Measurements from ENCODE around the gene MBTD1.
"Not testable (repeated sequence)": the region's sequence is repeated elsewhere in the genome, so short reads cannot be mapped to it uniquely, and the experiment has no call there.

MBTD1 gene

DNA sequence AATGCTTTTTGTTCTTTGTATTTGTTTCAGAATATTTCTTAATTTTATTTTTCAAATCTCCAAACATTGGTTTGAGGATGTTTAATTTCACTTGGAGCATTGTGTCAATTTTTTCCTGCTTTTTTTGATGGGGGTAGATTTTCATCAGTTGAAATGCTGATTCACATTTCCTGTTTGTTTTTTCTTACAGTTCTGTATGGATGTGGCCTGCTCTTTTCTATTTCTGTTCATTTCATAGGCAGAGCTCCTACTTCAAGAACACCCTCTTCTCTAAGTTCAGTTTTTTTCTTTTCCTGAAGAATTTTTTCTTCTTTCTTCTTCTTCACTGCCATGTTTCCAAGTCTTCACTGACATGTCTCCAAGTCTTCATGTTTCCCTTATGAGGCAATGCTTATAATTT lies 8.8 kb downstream of the MBTD1 start:
- DNase-seq: no peak

DNA sequence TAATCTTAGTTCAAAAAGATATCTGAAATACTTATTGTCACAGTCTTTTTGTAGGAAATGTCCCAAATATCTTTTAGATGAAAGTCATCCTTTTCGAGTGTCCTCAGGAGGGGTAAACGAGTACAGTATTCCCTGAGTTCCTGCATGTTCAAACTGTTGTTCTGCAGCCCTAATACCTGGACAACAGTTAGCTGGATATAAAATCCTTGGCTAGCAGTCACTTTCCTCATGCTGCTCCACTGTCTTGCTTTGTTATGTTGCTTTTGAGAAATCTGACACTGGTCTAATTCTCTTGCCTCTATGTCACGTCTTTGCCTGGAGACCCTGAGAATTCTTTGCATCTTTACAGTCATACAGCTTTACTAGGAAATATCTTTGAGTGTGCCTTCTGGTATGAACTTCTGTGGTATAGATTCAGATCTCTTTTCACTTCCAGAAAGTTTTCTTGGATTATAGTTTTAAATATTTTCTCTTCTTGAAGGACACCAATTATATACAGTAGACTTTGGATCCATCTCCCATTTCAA lies 9.5 kb downstream of the MBTD1 start:
- no peak for DNase-seq

DNA sequence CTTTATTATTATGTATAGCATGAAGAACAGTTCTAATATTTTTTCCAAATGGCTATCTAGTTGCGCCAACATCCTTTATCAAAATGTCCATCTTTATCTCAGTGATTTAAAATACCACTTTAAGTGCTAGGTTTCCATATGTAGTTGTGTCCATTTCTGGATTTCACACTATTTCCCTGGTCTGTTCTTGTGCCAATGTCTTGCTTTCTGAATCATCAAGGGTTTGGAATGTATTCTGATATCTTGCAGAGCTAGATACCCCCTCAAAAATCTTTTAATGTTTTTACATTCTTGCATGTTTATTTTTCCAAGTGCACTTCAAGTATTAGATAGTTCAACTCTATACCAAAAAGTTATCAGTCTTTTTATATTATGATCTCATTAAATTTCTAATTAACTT lies 14.3 kb downstream of the MBTD1 start:
- no peak for DNase-seq

DNA sequence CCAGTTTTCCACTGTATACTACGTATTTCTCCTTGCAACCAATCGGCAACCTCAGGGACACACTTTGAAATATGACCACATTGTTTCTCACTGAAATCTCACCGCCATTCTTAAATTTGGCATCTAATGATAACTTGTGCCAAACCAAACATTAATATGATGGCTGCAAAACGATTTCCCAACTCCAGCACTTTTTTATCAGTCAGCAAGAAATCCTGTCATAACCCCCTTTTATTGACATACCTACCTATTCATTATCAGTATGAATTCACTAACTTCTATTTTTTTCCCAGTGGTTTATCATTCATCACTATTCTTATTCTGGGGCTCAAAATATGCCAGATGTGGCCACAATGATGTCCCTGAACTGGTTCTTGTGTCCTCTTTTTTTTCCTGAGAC lies 15.8 kb downstream of the MBTD1 start:
- DNase-seq: no peak

DNA sequence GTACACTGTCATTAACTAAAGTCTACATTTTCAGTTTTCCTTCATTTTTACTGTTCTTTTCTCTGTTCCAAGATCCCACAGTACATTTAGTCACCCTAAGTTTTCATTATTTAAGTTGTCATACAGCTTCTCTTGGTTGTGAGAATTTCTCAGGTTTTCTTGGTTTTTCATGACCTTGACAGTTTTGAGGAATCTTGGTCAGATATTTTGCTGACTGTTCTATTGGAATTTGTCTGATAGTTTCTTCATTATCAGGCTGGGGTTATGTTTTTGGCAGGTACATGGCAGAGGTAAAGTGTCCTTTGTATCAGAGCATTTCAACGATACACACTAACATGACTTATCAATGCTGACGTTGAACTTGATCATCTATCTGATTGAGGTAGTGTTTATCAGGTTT lies 19.6 kb downstream of the MBTD1 start:
- DNase-seq: no peak

DNA sequence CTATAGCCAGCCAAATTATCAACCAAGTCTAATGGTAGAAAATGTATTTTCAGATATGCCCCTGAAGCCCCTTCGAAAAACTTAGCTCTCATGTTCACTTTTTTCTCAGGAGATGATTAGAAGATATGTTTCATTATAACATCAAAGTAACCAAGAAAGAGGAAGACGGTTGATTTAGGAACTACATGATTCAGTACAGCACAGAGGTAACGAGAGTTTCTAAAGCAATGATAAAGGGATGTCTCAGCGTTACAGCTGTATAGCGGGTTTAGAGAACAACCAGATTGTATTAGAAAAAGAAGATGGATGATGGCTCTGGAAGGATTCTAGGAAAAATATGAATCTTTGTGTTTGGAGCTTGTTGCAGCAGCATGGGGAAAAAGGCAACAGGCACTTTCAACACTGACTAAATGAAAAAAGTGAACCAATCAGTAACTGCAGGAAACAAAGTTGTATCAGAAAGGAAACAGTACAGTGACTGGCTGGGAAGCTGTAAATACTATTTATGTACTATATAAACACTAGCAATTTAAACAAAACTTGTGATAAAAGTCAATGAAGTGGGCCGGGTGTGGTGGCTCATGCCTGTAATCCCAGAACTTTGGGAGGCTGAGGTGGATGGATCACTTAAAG lies 21.5 kb downstream of the MBTD1 start:
- no peak for DNase-seq

DNA sequence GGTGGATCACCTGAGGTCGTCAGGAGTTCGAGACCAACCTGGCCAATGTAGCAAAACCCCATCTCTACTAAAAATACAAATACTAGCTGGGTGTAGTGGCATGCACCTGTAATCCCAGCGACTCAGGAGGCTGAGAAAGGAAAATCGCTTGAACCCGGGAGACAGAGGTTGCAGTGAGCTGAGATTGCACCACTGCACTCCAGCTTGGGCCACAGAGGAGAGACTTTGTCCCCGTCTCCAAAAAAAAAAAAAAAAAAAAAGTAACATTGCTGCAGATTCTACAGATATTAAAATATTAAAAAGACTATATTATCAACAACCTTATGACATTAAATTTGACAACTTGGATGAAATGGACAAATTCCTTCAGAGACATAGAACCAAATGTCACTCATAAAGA lies 25.7 kb downstream of the MBTD1 start:
- no peak for DNase-seq

DNA sequence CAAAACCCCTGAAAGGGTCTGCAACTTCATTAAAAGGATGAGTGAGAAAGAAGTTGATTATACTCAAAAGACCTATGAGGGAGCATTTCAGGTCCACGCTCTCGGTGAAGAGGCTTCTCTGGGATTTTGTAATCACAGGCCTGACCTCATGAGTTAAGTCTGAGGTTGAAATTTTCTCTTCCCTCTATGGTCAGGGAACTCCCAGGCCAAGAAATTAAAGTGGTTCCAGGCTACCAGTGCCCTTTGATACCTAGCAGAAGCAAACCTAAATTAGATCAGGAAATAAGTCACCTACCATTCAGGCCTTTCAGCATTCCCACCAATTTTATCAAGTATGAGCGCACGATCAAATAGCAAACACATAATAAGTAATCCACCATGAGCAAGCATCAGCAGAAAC lies 27.9 kb downstream of the MBTD1 start:
- no peak for DNase-seq

DNA sequence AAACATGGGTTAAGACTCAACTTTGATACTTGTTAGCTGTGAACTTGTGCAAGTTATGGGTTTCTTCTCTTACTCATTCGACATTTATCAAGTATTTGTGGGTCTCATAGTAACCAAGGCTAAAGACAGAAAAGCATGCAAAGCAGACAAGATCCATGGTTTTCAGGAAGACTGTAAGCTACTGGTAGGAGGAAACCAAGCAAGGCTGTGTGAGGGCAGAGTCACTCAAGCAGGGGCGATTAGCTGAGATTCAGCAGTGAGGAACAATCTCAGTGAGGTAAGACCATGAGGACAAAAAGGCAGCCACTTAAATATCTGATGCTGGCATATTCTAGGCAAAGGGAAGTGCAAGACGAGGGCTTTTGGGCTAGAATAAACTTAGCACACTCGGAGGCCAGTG lies 29.5 kb downstream of the MBTD1 start:
- DNase-seq: no peak

DNA sequence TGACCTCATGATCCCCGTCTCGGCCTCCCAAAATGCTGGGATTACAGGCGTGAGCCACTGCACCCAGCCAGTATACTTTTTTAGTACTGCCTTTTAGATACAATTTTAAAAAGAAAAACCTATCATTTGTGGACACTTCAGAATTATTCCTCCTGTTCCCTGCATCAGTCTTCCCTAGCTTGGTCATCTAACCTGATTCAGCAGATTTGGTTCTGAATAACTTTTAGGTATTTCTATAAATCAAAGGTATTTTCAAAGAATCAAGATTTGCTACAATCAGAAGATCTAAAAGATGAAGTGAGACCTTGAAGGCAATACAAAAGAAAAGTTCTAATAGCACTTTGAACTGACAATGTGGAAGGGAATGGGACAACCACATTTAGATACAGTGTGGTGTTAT lies 30.0 kb downstream of the MBTD1 start:
- DNase-seq: no peak

DNA sequence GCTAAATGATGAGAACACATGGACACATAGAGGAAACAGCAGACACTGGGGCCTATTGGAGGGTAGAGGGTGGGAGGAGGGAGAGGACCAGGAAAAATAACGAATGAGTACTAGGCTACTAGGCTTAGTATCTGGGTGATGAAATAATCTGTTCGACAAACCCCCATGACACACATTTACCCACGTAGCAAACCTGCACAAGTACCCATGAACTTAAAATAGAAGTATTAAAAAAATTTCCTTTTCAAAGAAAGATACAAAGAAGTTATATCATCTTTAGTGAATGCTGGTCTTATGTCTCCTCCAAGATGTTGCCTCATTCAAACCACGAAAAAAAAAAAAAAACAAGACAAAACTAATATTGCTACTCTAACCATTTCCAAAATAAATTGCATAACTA lies 31.7 kb downstream of the MBTD1 start:
- DNase-seq: no peak

DNA sequence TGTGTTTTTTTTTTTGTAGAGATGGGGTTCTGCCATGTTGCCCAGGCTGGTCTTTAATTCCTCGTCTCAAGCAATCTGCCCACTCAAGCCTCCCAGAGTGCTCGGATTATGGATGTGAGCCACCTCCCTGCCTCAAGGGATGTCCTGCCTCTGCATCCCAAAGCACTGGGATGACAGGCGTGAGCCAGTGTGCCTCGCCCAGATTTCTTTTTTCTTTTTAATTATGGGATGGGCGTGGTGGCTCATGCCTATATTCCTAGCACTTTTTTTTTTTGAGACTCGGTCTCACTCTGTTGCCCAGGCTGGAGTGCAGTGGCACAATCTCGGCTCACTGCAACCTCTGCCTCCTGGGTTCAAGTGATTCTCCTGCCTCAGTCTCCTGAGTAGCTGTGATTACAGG lies 34.3 kb downstream of the MBTD1 start:
- not testable (repeated sequence) for DNase-seq

DNA sequence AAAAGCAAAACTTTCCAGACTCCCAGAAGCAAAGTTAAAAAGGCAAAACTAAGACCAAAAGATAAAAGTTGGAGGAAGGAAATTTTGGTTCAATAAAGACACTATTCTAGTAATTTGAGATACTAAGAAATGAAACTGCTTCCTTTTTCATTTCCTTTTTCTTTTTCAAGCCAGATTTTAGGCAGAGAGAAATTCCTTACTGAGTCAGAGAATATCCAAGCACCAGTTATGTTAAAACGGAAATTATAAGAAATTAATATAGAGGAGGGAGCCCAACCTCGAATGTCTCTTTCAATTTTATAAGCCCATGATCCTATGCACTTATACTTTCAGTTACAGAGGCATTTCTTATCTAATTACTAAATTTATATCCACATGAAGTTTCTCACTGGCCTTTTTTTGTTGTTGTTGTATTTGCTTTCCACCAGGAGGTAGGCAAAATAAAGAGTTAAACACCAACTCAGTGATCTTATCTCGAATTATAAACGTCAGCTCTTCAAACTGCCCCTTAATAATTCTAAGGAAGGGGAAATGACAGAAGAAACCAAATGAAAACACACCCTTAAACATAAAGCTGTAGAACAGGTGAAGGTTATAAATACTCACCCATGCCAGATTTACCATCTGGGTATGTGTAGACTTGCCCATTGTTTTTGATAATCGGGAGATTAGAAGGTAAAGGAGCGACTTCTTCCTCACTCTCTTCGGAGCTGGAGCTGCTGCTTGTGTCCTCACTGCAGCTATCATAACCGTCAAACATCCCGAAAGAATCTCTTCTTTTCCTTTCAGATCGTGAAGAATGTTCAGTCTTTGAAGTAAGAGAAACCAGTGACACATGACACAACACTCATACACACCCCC lies 35.2 kb downstream of the MBTD1 start:
- no peak for DNase-seq

DNA sequence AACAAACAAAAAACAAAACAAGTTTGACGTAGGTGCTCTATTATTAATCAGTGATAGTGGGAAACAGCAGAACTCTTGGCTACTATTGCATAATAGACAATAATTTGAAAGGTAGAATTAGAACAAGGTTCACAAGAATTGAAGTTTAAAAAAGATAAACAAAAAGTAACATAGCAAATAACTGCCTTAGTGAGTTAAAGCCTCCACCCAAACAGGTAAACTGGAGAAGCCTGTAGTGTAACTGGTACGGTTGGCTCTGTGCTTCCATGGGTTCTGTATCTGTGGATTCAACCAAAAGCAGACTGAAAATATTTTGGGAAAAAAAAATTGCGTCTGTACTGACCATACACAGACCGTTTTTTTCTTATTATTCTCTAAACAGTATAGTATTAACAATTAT lies 38.5 kb downstream of the MBTD1 start:
- DNase-seq: no peak

DNA sequence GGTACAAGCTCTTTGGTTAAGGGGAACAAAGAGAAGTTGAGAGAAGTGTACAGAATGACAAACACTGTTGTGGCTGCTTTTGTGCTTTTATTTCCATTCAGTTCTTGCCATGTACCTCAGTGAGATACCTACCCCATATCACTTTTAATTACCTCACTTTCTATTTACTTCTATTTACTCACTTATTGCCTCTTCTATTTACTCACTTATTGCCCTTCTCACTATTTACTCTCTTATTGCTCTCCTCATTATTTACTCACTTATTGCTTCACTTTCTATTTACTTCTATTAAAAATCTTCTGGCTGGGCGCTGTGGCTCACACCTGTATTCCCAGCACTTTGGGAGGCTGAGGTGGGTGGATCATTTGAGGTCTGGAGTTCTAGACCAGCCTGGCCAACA lies 41.9 kb downstream of the MBTD1 start:
- no peak for DNase-seq

DNA sequence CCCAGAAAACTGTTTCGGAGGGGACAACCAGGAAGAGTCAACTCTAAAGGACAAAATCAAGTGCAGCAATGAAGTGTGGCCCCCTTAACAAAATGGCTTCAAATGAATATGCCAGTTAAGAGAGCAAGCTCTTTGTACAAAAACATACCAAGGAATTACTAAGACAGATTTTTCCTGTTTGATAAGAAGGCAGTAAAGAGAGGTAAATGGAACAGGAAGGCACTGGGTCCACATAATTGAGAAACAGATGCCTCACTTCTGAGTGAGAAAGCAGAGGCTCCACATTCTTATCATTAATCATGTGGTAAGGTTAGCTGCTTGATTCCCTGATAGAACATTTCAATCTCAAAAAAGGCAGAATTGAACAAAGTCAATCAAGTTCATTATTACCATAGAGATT lies 44.9 kb downstream of the MBTD1 start:
- no peak for DNase-seq

DNA sequence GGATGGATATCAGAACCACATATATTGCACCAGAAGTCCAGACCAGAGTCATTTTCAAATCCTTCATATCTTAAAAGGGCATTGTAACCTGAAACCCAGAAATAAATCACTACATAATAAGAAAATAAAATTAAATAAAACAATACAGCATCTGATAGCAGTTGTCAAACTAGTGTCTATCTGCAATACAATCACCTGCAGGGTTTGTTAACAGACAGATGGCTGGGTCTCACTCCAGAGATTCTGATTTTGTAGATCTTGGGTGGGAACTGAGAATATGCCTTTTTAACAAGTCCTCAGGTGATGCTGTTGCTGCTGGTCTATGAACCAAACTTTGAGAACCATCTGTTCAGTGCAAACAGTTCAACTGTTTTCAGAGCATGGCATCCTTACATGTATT lies 56.0 kb downstream of the MBTD1 start:
- no peak for DNase-seq

DNA sequence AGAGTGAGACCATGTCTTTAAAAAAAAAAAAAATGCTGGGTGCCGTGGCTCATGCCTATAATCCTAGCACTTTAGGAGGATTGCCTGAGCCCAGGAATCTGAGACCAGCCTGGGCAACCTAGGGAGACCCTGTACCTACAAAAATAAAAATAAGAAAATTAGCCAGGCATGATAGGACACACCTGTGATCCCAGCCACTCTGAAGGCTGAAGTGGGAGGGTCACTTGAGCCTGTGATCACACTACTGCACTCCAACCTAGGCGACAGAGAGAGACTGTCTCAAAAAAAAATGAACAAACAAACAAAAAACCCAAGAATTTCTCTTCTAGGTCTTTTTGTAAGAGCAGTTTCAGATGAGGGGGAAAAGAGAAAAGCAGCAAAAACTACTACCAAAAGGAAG lies 59.0 kb downstream of the MBTD1 start:
- no peak for DNase-seq

DNA sequence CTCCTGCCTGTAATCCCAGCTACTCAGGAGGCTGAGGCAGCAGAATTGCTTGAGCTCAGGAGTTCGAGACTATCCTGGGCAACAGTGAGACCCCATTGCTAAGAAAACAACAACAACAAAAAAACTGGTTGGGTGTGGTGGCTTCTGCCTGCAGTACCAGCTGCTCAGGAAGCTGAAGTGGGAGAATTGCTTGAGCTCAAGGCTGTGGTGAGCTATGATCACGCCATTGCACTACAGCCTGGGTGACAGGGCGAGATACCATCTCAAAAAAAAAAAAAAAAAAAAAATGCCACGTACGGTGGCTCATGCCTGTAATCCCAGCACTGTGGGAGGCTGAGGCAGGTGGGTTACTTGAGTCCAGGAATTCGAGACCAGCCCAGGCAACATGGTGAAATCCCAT lies 59.6 kb downstream of the MBTD1 start:
- no peak for DNase-seq

DNA sequence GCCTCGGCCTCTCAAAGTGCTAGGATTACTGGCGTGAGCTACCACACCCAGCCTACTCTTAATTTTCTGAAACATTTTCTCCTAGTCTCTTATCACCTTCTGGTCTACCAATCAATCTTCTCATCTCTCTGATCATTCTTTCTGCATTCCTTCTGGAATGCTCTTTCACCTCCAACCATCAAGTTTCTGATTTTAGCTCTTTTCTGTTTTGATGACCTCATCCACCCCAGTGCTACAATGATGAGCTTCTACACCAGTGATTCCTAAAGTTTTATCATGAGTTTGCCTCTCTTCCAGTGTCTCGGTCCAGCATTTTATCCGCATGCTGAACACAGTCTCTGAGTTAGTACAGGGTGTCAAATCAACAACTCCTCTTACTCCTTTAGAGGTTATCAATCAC lies 62.1 kb downstream of the MBTD1 start:
- DNase-seq: no peak

DNA sequence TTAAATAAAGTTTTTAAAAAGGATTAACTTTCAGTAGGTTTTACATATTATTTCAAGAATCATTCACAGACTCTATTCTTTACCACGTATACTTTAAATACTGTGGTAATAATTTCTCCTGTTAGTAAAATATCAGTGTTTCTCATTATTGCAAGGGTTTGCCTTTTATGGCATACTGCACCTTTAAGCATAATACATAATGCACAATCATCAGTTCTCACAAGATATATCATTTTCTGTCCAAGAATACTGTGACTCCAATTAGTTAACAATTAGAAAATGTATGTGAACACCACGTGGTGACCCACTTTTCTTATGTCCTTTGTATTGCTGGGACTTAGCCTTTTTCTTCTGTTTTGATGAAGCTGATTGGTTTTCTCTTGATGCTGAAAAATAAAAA lies 68.0 kb downstream of the MBTD1 start:
- DNase-seq: no peak

DNA sequence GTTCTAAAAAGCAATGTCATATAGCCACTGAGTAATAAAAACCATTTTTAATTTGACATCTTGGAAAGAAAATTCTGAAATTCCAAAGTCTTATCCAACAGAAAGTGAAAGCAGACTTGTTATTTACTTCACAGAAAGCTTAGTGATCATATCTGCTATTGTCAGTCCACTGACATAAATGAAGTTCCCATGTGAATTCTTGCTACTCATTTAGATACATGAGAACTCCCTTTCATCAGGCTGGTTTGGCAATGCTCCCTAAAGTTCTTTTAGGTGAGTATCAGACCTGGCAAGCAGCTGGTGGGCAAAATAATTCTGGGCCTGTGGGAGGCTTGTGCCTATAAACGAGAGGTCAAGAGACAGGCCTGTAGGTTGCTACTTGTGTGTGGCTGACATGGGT lies 70.2 kb downstream of the MBTD1 start:
- DNase-seq: no peak

DNA sequence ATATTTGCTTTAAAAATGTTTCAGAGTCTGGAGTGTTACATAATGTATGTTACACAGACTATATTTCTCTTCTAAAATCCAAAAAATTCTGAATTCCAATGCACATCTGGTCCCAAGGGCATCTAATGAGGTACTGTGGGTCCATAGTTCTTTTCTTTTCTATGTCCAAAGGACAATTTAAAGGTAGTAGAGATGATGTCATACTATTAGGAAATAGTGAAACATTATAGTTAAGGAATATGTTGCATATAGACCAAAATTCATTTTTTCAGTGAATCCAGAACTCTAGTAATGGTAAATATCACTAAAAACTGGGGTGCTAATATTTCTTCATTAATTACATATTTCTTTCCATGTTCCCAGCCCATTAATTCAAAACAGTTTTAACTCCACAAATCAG lies 70.7 kb downstream of the MBTD1 start:
- DNase-seq: no peak

DNA sequence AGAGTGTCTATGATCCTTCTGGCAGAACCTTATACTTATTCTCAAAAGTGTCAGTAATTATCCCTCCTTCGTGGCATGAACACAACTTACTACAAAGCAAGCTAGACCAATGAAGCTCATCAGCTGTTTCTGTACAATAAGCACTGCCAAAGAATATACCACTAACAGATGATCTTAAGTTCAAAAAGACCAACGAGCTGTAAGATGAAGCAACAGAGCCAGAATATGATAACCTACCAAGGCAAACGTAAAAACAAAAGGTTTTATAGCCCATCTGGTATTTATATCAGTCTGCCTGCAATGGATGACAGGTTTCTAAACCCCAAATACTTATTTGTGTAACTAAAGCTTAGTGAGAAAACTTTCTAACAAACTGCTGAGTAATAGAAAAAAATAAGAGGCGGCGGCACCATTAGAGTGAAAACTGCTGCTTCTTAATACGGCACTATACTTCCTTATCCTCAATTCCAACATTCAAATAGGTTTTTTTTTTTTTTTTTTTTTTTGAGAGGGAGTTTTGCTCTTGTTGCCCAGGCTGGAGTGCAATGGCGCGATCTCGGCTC lies 71.5 kb downstream of the MBTD1 start:
- DNase-seq: no peak

All from femur (tissue), 1 donor.